HFFc6 (cell line): Measurements from ENCODE around the gene SEC14L1. TPM values are rescaled to one million over a fixed set of nuclear protein-coding genes. Genes with fewer than 3 reads are reported as not detected.
"Not testable (repeated sequence)": the region's sequence is repeated elsewhere in the genome, so short reads cannot be mapped to it uniquely, and the experiment has no call there.

Experiments used
- DNase-seq: peaks from one replicate; pipeline ENCODE4 v3.0.0-alpha.2; 2018
- H3K27ac Mint-ChIP-seq: 2 replicates; pipeline ENCODE4 v1.8.0; 2020; ENCODE audit warnings: mild to moderate bottlenecking, mixed read lengths
- H3K27me3 Mint-ChIP-seq: 2 replicates; pipeline ENCODE4 v1.8.0; 2021; ENCODE audit warnings: mild to moderate bottlenecking, moderate library complexity, mixed read lengths; ENCODE audit not compliant: insufficient read depth
- H3K36me3 Mint-ChIP-seq: 2 replicates; pipeline ENCODE4 v1.8.0; 2021; ENCODE audit warnings: low read depth, mixed read lengths
- H3K4me1 Mint-ChIP-seq: 2 replicates; pipeline ENCODE4 v1.8.0; 2020; ENCODE audit warnings: low read depth, mixed read lengths
- H3K4me3 Mint-ChIP-seq: 2 replicates; pipeline ENCODE4 v1.8.0; 2020; ENCODE audit warnings: mild to moderate bottlenecking, moderate library complexity, mixed read lengths
- H3K9me3 Mint-ChIP-seq: 2 replicates; pipeline ENCODE4 v1.8.0; 2020; ENCODE audit warnings: mild to moderate bottlenecking, mixed read lengths
- total RNA-seq, 6 experiments: library from RNA; stranded (reverse); fragmentation: NEBNext Ultra II Directional; extraction: Animal tissue kit (Norgen Biotek cat#: 25700); gene quantifications; 2 replicates in 1 of 6; 3 replicates in 5 of 6; pipeline ENCODE4 v1.2.3, GENCODE V29; 2021
- TF ChIP-seq, protein P1 (sequence below): fragments of 200-600 bp; sonication (generic); IDR thresholded peaks from 2 replicates; pipeline ENCODE4 v1.5.0; 2021; ENCODE audit warnings: antibody characterized with exemption, mild to moderate bottlenecking

The SEC14L1 gene
- total RNA-seq, 6 experiments from 2014 or later, result 63.0 to 91.4 (median 75.0) TPM

DNA sequence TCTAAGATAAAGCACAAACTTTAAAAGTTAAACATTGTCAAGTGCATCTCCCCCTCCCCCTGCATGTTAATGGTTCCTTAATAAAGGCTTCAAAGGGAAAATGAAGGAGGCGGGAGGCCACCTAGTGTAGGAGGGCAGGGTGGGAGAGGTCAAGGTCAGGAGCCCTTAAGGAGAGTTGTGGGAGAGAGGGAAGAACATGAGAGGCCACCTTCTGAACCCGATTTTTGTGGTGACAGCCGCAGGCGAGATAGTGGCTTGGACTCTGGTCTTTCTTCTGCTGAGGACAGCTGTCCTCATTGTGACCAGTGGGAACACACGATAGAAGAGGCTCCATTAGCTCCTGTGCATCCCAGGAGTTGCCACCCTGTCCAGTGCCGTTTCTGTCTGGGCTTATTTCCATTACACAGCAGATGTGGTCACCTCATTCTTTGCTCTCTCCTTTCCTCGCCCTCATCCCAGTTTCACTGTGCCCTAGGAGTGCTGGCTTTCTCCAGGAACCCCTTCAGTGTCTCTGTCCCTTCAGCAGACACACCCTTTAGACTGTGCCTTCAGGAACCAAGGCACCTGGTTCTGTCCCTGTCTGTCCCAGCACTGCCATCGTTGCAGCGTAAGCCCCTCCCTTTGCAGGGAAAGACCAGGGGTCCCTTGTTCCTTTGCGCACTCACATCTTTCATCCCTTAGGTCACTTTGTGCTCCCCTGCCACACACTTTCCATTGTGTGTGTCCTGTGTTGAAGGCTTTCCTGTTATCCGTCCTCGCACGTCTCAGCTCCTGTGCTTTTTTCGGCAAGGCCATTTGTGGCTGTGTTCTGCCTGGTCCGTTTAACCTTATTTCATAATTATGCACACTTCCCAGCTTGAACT is 7.5 kb downstream of the SEC14L1 start:
- Mint-ChIP-seq H3K36me3 (peaks cover 48% of the 10 kb centered on the region), H3K4me1 (peaks cover 75% of the 10 kb centered on the region)

DNA sequence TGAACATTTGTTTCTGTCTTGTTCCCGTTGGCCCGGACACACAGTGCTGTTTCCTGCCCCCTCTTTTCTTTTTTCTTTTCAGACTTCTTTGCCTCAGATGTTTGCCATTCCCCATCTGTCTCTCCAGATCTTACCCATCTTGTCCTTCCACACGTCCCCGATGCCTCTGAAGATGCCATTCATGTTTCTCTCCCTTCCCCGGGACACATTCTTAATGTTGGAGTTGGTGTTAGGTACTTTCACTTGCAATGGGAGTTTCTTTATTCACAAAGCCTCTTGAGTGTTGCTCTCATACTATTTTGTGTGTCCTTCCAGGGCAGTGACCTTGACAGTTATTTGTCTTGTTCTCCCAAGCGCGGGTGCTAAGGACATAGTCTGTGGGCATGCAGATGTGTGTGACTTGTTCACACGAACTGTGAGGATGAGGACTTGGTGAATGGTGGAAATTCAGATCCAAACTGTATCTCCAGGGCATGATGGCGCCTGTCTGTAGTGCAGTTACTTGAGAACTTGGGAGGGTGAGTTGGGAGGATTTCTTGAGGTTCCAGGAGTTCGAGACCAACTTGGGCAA is 8.3 kb downstream of the SEC14L1 start:
- TF ChIP-seq, protein P1, sequence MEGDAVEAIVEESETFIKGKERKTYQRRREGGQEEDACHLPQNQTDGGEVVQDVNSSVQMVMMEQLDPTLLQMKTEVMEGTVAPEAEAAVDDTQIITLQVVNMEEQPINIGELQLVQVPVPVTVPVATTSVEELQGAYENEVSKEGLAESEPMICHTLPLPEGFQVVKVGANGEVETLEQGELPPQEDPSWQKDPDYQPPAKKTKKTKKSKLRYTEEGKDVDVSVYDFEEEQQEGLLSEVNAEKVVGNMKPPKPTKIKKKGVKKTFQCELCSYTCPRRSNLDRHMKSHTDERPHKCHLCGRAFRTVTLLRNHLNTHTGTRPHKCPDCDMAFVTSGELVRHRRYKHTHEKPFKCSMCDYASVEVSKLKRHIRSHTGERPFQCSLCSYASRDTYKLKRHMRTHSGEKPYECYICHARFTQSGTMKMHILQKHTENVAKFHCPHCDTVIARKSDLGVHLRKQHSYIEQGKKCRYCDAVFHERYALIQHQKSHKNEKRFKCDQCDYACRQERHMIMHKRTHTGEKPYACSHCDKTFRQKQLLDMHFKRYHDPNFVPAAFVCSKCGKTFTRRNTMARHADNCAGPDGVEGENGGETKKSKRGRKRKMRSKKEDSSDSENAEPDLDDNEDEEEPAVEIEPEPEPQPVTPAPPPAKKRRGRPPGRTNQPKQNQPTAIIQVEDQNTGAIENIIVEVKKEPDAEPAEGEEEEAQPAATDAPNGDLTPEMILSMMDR, result no peak
- Mint-ChIP-seq H3K27me3 (peaks cover 2% of the 10 kb centered on the region; the same call in 1 of the 2 replicates), H3K9me3 (no peaks in the 10 kb centered on the region), H3K27ac (peak overlapping the region; percentile 42; the same call in 1 of the 2 replicates), H3K4me3 (no peak overlapping the region), H3K4me1 (peaks cover 75% of the 10 kb centered on the region), H3K36me3 (peaks cover 43% of the 10 kb centered on the region)
- DNase-seq, result no peak

More for the DNA sequence above, 7.5 kb downstream of the SEC14L1 start:
- H3K4me3 Mint-ChIP-seq, result no peak overlapping the region
- no peak for DNase-seq
- no peaks in the 10 kb centered on the region for H3K9me3 Mint-ChIP-seq
- peaks cover 2% of the 10 kb centered on the region; the same call in 1 of the 2 replicates for H3K27me3 Mint-ChIP-seq
- peak overlapping the region; percentile 42; the same call in 1 of the 2 replicates for H3K27ac Mint-ChIP-seq
- TF ChIP-seq, protein P1, result no peak

DNA sequence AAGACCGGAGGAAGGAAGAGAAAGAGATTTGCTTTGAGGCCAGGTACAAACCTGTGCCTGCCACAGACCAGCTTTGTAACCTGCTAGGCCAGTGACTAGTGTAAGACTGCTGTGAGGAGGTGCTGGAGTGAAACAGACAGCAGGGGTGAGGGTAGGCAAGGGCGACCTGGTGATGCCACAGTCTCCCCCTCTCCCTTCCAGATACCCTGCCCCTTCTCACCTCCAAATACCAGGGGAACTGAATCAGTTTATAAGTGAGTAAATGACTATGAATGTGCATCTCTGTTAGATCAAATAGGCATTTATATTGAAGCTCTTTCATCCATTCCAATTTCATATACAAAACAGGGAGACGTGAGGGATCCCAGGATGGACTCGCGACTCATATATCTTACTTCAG is 9.4 kb downstream of the SEC14L1 start:
- no peaks in the 10 kb centered on the region for H3K9me3 Mint-ChIP-seq
- peak overlapping the region; percentile 54; the same call in 1 of the 2 replicates for H3K27ac Mint-ChIP-seq
- no peak overlapping the region for H3K4me3 Mint-ChIP-seq

DNA sequence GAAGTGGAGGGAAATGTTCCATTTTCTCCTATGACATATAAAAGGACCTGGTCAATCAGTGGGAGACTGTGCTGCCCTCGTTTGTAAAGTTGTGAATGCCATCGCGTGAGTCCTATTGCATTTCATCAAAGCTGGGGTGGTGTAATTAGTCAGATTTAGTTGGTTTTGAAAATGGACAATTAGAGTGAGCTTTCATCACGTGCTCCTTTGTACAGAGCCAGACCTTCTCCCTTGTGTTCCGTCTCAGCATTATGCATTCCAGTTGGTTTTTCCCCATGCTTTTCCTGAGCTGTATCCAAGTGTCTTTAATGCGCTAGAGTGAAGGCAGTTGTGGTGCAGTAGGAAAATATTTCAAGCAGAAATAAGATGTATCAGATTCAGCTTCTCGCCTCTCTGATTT is 10.4 kb downstream of the SEC14L1 start:
- Mint-ChIP-seq H3K9me3 (no peaks in the 10 kb centered on the region), H3K27me3 (peaks cover 2% of the 10 kb centered on the region; the same call in 1 of the 2 replicates), H3K36me3 (peaks cover 39% of the 10 kb centered on the region), H3K4me1 (peaks cover 70% of the 10 kb centered on the region), H3K4me3 (no peak overlapping the region), H3K27ac (no peak overlapping the region)
- TF ChIP-seq, protein P1, result no peak
- DNase-seq, result no peak

More for the DNA sequence above, 9.4 kb downstream of the SEC14L1 start:
- TF ChIP-seq, protein P1, result no peak
- Mint-ChIP-seq H3K27me3 (peaks cover 2% of the 10 kb centered on the region; the same call in 1 of the 2 replicates), H3K4me1 (peaks cover 76% of the 10 kb centered on the region), H3K36me3 (peaks cover 43% of the 10 kb centered on the region)
- no peak for DNase-seq

DNA sequence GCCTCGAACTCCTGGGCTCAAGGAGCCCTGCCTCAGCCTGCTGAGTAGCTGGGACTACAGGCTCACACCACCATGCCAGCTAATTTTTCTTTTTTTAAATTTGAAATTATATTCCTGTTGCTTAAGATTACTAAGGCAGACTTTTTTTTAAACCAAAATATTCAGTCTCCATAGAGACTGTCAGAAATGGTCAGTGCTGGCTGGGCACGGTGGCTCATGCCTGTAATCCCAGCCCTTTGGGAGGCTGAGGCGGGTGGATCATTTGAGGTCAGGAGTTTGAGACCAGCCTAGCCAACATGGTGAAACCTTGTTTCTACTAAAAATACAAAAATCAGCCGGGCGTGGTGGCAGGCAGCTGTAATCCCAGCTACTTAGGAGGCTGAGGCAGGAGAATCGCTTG is 11.3 kb downstream of the SEC14L1 start:
- Mint-ChIP-seq H3K4me1 (peaks cover 61% of the 10 kb centered on the region), H3K36me3 (peaks cover 35% of the 10 kb centered on the region)
- not testable (repeated sequence) for H3K4me3 Mint-ChIP-seq, H3K27me3 Mint-ChIP-seq, H3K27ac Mint-ChIP-seq, H3K9me3 Mint-ChIP-seq, DNase-seq

DNA sequence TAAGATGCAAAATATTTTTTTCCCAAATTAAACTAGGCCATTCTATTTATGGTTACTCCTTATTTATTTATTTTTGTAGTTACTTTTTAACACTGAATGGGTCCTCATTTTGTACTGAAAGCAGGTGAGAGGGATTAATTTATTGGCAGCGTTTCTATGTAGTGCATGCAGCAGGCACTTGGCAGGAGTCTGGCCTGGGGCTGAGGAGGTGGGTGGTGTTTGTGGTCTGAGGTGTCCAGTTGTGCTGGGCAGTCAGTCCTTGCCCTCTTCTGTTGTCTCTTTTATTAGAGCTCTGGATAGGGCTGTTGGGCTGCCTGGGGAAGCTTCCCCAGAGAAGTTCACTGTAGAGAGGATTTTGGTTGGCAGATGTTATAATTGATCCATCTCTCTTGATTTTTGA is 12.7 kb downstream of the SEC14L1 start:
- Mint-ChIP-seq H3K4me1 (peaks cover 51% of the 10 kb centered on the region), H3K27ac (peak overlapping the region; percentile 2; the same call in 1 of the 2 replicates), H3K36me3 (peaks cover 34% of the 10 kb centered on the region), H3K27me3 (no peaks in the 10 kb centered on the region), H3K4me3 (no peak overlapping the region), H3K9me3 (no peaks in the 10 kb centered on the region)
- no peak for DNase-seq
- TF ChIP-seq, protein P1, result no peak
